ENCODE results near the gene EGFL6. TPM values are rescaled to one million over a fixed set of nuclear protein-coding genes. Genes with fewer than 3 reads are reported as not detected.
"Not testable (repeated sequence)": the region's sequence is repeated elsewhere in the genome, so short reads cannot be mapped to it uniquely, and the experiment has no call there.

Gene EGFL6
- total and polyA plus RNA-seq, 4 donors, result 0.02 to 0.23 TPM; not detected in 2

- TF ChIP-seq HNF4A (conservative IDR thresholded peaks at IDR 0.05), result no peak
Observed at GRCh38 chrX:13676885-13677284, 107.5 kb downstream of the EGFL6 start (continued).

GRCh38 chrX:13679700-13680099, 110.3 kb downstream of the EGFL6 start:
- H3K4me3 ChIP-seq (ENCODE audit: low read depth in 1 of 3, low read length in 3 of 3); H3K27me3 ChIP-seq (ENCODE audit: control insufficient read depth in 4 of 4, insufficient read depth in 4 of 4, low read length in 3 of 4); H3K27ac ChIP-seq (ENCODE audit: low read depth in 1 of 2, low read length in 2 of 2); H3K4me1 ChIP-seq (ENCODE audit: control insufficient read depth in 4 of 4, insufficient read depth in 4 of 4, low read length in 3 of 4); H3K9me3 ChIP-seq (ENCODE audit: control insufficient read depth in 4 of 4, low read length in 3 of 4); DNase-seq (ENCODE audit: low spot score); H3K9ac ChIP-seq (ENCODE audit: low read depth in 1 of 2, low read length in 2 of 2); H3K36me3 ChIP-seq (ENCODE audit: control insufficient read depth in 4 of 4, insufficient read depth in 3 of 4, low read depth in 1 of 4, low read length in 3 of 4): not testable (repeated sequence)
- WGBS, result 99% methylated on average over 4 of the region's 4 CpGs

GRCh38 chrX:13681595-13681994, 112.2 kb downstream of the EGFL6 start:
- H3K9ac ChIP-seq (ENCODE audit: low read depth in 1 of 2, low read length in 2 of 2), result no peak overlapping the region
- H3K27ac ChIP-seq (ENCODE audit: low read depth in 1 of 2, low read length in 2 of 2), result no peak overlapping the region
- no peaks in the 10 kb centered on the region for H3K4me1 ChIP-seq (ENCODE audit: control insufficient read depth in 4 of 4, insufficient read depth in 4 of 4, low read length in 3 of 4)
- WGBS, result 95% methylated on average over 7 of the region's 7 CpGs
- peaks cover 0 to 2% (median 0%) of the 10 kb centered on the region in 4 donors for H3K27me3 ChIP-seq (ENCODE audit: control insufficient read depth in 4 of 4, insufficient read depth in 4 of 4, low read length in 3 of 4)
- H3K9me3 ChIP-seq (ENCODE audit: control insufficient read depth in 4 of 4, low read length in 3 of 4), result no peaks in the 10 kb centered on the region
- H3K4me3 ChIP-seq (ENCODE audit: low read depth in 1 of 3, low read length in 3 of 3), result no peak overlapping the region
- no peaks in the 10 kb centered on the region for H3K36me3 ChIP-seq (ENCODE audit: control insufficient read depth in 4 of 4, insufficient read depth in 3 of 4, low read depth in 1 of 4, low read length in 3 of 4)
- TF ChIP-seq NR2F2 (IDR thresholded peaks at IDR 0.05) (no peak), MAX (IDR thresholded peaks at IDR 0.05) (no peak), HNF4G (IDR thresholded peaks at IDR 0.05) (no peak), ZBTB33 (IDR thresholded peaks at IDR 0.05) (no peak), FOXA2 (IDR thresholded peaks at IDR 0.05) (no peak), TAF1 (conservative IDR thresholded peaks at IDR 0.05) (no peak), SP1 (IDR thresholded peaks at IDR 0.05) (no peak), CTCF (IDR thresholded peaks at IDR 0.05; ENCODE audit: low read depth, low read length, missing input control) (no peak), HNF4A (conservative IDR thresholded peaks at IDR 0.05) (no peak), GABPA (IDR thresholded peaks at IDR 0.05 in 1 of 2, conservative IDR thresholded peaks at IDR 0.05 in 1 of 2) (no peak), RXRA (IDR thresholded peaks at IDR 0.05) (no peak), ATF3 (IDR thresholded peaks at IDR 0.05) (no peak), REST (IDR thresholded peaks at IDR 0.05) (no peak), EGR1 (IDR thresholded peaks at IDR 0.05; ENCODE audit: low read depth in 2 of 2) (no peak), FOXA1 (IDR thresholded peaks at IDR 0.05) (no peak), RAD21 (IDR thresholded peaks at IDR 0.05) (no peak), YY1 (IDR thresholded peaks at IDR 0.05) (no peak)
- no peak for DNase-seq (ENCODE audit: low spot score)
